Measurements from ENCODE around the gene SLC25A34.

The SLC25A34 gene

DNA sequence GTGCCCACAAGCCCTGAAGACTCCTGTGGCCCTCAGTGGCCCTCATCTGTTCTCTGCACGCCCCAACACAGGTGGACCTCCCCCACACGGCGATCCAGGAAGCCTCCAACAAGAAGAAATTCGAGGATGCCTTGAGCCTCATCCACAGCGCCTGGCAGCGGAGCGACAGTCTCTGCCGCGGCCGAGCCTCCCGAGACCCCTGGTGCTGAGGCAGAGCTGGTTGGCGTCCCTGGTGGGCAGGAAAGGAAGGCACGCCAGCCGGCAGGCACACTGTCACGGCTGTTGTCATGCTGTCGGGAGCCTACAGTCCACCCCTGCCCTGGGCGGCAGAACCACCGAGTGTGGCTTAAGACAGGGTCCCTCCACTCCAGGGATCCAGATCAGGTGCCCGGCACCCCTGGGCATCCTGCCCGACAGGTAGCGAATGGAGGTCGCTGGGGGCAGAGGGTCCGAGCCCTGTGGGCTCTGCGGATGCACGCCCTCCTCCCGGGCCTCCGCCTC is 2.3 kb upstream of the SLC25A34 start:
- DNase-seq, result no peak

DNA sequence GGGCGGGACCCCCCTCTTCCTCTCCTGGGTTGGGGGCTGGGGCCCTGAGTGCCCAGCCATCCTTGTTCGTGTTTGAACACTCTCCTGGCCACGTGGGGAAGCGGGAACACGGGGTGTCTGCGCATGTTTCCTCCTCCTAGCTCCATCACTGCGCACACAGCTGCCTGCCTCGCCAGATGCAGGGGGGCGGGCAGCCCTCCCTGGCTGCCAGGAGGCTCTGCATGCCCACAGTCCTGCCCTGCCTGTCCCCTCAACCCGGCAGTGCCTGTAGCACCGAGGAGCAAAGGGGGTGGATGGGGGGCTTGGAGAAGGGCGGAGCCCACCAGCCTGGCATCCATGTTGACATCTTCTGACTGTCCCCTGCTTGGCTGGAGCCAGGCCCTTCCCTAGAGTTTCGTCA is 1.8 kb upstream of the SLC25A34 start:
- no peak for DNase-seq

DNA sequence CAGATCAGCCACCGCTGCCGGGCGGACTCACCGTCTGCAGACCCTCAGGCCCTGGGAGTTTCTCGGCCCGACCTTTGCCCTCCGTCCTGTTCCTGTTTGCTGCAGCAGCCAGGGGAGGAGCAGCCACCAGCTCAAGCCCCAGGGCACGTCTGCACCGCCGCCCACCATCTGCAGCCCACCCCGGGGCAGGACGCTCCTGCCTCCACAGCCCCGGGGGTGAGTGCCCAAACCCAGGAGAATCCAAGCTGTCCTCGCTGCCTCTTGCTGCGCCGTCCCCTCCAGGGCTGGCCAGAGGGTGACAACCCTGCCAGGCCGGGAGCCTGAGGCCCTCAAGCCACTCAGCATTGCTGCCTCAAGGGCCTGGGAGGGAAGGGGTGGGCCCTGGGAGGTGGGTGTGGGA is 1.2 kb upstream of the SLC25A34 start:
- DNase-seq, result no peak

DNA sequence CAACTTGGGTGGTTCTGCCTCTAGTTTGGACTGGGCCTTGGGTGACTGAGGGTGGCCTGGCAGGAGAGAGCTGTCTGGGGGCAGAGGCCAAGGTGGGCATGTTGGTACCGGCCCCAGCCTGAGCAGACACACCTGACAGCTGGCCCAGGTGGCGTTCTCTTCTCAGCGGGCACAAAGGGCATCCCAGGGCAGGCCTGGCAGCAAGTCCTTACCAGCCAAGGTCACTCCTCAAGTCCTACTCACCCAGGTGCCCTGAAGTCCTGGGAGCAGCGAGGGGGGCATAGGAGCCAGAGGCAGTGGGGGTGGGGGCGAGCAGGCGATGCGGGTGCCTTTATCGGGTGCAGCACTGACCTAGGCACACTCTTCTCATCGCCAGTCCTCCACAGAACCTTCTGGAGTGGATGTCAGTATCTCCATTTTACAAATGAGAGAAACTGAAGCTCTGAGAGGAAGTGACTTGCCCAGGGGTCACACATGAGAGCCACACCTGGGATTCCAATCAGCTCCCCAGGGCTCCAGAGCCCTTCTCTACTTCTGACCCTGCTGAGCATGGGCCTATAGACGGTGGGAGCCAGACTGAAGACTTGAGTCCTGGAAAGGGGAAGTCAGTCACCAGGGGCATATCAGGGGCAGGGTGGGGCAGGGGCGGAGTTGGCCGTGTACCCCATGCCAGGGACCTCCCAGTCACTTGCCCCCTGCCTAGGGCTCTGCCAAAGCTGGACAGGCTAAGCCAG is 587 bp upstream of the SLC25A34 start:
- DNase-seq, result no peak

DNA sequence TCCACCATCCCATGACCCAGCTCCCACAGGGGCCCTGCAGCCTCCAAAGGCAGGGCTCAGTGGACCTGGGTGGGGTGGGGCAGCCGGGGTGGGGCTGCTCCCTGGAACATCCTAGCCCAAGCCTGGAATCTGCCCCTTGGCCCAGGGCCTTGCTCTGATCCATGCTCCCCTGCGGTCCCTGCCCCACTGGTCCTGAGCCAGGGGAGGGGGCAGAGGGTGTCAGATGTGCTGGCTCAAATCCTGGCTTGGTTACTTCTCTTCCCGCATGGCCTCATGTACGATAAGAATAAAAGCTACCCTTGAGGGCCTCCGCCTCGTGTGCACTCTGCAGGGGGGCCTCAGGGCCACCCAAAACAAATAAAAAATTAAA is 819 bp downstream of the SLC25A34 start:
- no peak for DNase-seq

DNA sequence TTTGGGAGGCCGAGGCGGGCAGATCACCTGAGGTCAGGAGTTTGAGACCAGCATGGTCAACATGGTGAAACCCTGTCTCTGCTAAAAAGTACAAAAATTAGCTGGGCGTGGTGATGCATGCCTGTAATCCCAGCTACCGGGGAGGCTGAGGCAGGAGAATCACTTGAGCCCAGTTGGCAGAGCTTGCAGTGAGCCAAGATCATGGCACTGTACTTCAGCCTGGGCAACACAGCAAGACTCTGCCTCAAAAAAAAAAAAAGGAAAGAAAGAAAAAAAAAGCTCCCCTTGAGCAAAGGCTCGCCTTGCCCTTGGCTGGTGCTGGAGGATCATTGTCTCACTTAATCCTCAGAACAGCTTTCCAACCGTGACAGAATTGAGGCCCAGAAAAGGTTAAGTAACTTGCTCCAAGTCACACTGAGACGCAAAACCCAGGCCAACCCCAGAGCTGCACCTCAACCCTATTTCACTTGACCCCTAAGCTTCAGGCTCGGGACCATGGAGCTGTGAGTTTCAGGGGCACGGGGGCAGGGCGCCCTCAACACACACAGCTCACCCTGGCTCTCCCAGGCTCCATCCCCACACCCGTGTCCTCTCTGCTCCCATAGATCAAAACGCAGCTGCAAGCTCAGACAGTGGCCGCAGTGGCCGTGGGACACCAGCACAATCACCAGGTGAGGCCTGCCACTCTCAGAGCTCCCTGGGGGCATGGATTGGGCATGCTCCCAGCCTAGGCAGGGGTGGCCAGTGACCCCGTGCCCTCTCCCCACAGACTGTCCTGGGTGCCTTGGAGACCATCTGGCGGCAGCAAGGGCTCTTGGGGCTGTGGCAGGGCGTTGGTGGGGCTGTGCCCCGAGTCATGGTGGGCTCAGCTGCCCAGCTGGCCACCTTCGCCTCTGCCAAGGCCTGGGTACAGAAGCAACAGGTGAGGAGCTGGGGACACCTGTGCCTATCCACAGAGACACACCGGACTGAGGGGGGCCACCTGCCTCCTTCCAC is 1.6 kb downstream of the SLC25A34 start:
- no peak for DNase-seq

DNA sequence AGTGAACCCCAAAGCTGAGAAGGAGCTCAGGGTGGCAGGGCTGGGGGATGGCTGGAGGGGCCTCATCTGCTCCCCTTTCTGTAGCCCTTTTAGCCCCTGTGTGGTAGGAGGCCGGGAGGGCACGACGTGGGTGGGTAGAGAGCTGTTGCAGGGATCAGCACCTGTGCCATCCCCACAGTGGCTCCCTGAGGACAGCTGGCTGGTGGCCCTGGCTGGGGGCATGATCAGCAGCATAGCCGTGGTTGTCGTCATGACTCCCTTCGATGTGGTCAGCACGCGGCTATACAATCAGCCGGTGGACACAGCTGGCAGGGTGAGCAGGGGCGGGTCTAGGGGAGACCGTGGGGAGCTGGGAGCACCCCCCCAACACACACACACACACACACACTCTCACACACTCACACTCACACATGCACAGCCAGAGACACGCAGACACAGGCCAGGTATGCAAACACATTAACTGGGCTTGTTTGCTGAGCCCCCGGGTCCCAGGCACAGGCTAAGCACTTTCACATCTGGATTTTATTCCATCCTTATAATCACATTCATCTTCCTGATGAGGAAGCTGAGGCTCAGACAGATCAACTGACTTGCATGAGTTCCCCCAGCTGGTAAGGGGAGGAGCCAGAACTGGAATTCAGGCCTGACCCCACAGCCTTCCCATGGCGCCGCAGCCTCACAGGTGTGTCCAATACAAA is 2.5 kb downstream of the SLC25A34 start:
- DNase-seq, result no peak

DNA sequence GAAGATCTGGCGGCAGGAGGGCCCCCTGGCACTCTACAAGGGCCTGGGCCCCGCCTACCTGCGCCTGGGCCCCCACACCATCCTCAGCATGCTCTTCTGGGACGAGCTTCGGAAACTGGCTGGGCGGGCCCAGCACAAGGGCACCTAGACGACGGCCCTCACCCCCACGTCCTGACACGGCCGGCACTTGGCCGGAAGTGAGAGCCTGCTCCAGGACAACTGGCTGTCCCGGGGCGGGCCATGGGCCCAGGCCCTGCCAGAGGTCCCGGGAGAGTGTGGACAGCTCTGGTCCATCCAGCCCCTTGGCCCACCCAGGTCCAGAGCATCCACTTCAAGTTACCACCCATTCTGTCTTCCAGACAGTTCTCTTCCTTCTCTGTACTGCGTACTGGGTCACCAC is 3.2 kb downstream of the SLC25A34 start:
- DNase-seq, result no peak

DNA sequence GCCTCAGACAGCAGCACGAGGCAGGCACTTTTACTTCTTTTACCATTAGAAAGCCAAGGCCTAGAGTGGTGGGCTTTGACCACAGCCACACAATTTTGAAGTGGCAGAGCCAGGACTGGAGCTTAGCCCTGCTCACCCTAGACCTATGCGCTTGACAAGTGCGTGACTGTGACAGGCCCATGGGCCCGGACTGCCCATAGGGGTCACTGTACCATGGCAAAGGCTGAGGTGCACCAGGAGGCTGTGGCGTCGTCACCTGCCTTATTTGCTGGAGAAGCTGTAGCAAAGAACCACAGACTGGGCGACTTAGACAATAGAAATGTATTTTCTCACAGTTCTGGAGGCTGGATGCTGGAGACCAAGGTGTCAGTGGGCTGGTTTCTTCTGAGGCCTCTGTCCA is 3.7 kb downstream of the SLC25A34 start:
- DNase-seq, result peak in 1 of 2 experiments; percentile 17

DNA sequence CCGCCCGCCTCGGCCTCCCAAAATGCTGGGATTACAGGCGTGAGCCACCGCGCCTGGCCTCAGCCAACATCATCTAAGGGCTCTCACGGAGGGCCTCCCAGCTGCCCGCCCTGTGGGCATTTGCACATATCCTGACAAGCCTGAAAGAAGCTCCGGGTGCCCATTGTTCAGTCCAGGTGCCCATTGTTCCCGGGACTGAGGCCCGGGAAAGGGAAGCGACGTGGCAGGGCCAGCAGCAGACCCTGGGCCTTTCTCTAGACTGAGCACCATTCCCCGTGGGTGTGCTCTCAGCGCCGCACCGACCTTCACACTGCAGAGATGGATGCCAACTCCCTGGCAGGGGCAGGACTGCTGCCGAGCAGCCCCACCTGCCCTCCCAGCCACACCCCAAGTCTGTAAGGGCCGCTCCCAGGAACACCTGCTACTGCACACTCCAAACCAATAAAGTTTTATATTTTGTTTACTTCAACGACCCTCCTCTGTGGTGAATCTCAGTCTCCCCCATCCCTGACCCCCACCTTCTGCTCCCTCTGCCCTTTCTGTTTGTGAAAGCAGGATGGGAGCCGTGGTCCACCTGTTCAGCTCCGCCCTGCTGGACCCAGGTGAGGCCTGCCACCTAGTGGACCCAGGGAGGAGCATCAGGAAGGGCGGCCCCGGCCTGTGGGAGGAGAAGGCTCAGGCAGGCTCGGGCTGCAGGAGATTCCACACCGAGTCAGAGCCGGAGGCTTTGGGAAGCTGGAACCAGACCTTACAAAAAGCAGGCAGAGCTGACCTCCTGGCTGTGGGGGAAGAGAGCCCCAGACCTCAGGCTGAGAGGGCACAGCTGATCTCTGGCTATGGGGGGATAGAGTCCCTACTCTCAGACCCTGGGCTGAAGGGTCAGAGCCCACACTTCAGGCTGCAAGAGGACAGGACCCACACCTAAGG is 5.1 kb downstream of the SLC25A34 start:
- DNase-seq, result peak; percentile 63 to 77

DNA sequence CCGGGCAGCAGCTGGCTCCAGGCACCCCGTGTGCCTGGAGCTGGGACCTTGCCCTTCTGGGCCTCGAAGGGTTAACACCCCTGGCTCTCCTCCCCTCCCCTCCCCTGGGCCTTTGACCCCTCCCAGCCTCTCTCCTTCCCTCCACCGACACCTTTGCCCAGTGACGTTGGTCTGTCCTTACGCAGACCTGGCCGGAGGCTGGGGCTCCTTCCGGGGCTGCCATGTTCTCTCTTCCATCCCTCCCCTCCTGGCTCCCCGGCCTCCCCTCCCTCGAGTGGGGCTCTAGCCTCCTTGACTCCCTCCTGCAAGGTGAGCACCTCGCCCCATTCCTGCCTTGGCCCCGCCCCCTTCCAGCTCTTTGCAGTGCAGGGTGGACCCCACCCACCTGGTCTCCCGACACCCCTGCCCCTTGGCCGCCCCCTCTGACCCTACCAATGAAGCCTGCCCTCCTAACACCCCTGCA is 6.3 kb downstream of the SLC25A34 start, which contains the start of gene TMEM82:
TSS of gene TMEM82 (plus strand) at position 161 of the 463 bp plus-strand sequence. CDS start at position 222, 61 bp downstream.
- no peak for DNase-seq

DNA sequence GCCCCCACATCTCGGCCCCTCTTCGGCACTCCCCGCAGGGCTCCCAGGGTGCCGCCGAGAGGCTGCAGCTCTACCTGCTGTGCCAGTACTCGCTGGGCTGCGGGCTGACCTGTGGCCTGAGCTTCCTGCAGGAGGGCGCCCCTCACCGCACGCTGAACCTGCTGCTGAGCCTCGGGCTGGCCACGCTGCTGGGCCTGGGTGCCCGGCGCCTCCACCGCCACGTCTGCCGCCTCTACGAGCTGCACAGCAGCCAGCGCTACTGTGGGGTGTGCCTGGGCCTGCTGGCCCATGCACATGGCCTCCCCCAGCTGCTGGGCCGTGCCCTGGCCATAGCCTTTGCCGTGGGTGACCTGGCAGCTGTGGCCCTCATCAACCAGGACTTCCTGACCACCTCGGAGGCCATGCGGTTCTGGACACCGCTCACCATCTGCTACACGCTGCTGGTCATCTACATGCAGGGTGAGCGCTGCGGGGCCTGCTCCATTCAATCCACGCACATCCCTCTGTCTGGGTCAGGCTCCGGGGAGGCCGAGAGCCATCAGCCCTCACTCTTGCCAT is 8.1 kb downstream of the SLC25A34 start:
- DNase-seq, result no peak

DNA sequence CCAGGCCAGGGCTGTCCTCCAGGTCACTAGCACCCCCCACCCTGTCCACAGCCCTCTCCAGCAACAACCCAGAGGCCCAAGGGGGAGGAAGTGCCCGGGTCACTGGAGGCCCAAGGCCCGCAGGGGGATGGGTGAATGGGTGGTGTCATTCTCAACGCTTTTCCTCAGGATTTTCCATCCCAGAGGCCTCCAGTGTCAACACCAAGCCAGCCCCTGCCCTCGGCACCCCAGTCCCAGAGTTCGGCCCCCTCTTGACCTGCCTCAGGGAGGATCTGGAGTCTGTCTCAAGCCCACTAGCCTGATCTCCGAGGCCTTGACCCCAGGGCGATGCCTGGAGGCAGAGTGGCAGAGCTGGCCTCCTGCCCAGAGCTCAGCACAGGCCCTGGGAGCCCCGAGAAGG is 11.3 kb downstream of the SLC25A34 start:
- no peak for DNase-seq

DNA sequence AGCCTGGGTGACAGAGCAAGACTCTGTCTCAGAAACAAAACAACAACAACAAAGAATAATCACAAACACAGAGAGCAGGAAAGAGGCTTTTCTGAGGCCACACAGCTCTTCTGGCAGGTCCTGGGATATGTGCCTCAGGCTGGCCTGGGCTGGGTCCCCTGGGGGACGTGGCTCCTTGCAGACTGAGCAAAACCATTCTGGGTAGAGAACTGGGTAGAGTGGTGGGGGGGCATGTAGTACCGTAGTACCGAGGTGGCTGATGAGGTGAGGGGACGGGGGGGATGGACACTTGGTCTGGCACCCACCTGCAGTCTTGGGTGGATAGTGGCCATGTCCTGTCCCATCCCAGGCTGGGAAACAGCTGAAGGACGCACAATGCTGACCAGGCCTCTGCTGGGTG is 12.2 kb downstream of the SLC25A34 start:
- no peak for DNase-seq

DNA sequence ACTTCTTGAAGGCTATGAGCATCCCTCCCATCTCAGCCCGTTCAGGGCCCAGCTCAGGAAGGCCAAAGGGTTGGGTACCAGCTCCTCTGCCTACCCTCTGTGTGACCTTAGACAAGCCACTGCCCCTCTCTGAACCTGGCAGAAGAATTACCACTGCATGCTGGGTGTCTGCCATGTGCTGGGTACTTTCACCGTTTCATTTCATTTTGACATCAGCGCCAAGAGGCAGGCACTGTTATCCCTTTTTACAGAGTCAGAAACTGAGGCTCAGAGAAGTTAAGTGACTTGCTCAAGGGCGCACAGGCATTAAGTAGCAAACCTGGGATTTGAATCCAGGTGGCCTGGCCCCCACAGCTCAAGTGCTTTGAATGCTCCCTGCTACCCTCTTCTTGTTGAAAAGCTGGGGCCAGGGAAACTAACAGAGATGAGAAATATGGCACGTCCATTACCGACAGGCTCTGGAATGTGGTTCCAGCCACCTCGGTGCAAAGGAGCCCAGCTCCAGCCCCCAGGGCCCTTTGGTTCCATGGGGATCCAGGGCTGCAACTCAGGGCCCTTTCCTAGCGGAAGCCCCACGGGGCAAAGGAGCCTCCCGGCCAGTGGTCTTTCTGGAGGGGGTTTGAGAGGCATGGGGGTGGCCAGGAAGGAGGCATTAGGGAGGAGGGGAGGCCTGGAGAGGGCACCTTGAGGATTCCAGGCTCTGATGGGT is 12.8 kb downstream of the SLC25A34 start:
- no peak for DNase-seq

DNA sequence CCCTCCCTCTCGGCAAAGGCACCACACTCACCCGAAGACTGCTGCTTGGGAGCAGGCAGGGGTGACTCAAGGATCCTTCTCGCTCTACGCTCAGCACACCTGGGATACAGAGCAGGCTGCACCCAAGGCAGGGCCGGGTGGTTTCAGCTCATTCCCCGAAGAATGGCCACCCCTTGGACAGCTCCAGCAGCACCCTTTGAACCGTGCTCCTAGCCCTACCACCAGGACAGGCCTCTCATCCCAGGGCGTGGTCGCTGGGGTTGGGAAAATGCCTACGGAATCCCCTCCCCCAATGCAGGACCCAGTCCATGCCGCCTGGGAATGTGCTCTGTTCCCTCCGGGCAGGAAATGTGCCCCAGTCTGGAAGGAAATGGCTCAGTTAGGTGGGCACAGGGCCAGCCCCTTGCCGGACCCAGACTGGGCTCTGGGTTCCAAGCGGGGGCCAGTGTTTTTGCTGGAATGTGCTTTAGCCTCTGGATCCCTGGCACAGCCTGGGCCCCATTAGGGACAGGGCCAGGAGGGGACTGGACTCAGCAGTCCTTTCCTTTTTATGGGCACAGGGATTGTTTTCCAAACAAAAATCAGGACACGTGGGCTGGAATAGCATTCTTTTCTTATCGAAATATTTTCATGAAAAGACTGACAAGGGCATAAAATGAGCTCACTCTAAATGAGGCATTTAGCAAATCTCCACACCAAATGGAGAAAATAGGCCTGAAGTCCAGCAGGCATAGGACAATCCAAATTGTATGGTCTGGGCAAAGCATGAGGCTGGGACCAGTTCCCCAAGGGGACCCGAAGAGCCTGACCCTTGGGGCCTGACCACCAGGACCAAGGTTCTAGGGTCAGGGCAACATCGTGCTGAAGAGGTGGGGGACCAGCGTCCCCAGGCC is 13.6 kb downstream of the SLC25A34 start:
- DNase-seq, result no peak

DNA sequence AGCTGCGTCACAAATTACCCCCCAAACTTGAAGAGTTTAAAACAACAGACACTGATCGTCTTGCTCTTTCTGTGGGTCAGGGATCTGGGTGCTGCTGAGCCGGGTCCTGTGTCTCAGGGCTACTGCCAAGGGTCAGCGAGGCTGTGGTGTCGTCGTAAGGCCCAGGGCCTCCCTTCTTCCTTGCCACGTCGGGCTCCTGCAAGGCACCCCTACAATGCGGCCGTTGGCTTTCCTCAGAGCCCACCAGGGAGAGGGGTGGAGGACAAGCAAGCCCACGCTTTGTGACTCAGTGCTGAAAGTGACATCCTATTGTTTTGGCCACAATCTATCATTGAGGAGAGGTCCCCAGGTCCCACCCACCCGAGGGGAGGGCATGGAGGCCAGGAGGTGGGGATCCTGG is 14.9 kb downstream of the SLC25A34 start:
- DNase-seq, result no peak

DNA sequence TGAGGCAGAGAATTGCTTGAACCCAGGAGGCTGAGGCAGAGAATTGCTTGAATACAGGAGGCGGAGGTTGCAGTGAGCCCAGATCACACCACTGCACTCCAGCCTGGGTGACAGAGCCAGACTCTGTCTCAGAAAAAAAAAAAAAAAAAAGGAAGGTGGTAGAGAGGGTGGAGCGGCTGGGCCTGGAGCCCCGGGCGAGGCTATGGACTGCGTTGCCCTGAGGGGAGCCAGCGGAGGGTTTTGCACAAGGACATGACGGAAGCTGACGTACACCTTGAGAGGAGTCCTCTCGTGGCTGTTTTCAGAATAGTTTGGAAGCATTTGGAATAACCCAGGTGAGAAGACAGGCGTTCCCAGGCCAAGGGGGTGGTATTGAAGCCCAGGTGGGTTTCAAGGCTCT is 15.7 kb downstream of the SLC25A34 start:
- DNase-seq, result no peak

DNA sequence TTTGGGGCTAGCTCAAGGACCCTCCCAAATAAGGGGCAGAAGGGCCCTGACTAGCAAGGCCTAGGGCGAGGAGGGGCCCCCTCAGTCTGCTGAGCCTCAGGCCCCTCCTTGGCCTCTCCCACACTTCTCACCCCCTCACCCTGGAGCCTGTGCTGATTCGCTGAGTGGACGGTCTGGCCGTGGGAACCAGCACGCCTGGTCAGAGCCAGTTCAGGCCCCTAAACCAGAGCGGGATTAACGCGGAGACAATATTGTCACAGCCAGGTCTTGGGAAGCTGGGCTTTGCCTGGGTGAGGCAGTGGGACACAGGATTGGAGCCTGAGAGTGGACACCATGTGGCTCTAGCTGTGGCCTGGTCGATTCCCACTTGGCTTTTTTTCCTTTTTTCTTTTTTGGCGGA is 17.7 kb downstream of the SLC25A34 start:
- no peak for DNase-seq

All from NCI-H524 (cell line).